Aorta (tissue), 5 donors: Measurements from ENCODE around the gene ANKLE1. TPM values are rescaled to one million over a fixed set of nuclear protein-coding genes. Genes with fewer than 3 reads are reported as not detected.

Source experiments
- ATAC-seq: fragments of 200-7000 bp; cut with Tn5 transposase; one replicate; pipeline ENCODE4 v1.9.1; 2022; ENCODE audit warnings: moderate library complexity; ENCODE audit not compliant: low FRiP score
- DNase-seq, 2 donors: peaks; one replicate each; pipeline ENCODE4 v3.0.0-alpha.2; 2020
- H3K27ac ChIP-seq, 2 donors: one replicate each; pipeline ENCODE4 v1.5.1; 2013; ENCODE audit warnings: low read length in 2 of 2, mild to moderate bottlenecking in 2 of 2, moderate library complexity in 2 of 2, control low read depth in 1 of 2, inconsistent platforms in 1 of 2, low read depth in 1 of 2
- H3K27me3 ChIP-seq, 2 donors: one replicate each; pipeline ENCODE4 v1.6.1; 2013; ENCODE audit warnings: control low read depth in 1 of 2, low read length in 1 of 2, mild to moderate bottlenecking in 1 of 2, moderate library complexity in 1 of 2; ENCODE audit not compliant: insufficient read depth in 2 of 2, control insufficient read depth in 1 of 2
- H3K36me3 ChIP-seq, 2 donors: one replicate each; pipeline ENCODE4 v1.6.1; 2013; ENCODE audit warnings: control low read depth in 1 of 2, low read length in 1 of 2, mild to moderate bottlenecking in 1 of 2; ENCODE audit not compliant: insufficient read depth in 2 of 2, control insufficient read depth in 1 of 2
- H3K4me1 ChIP-seq, 2 donors: one replicate each; pipeline ENCODE4 v1.6.1; 2013; ENCODE audit warnings: low read length in 2 of 2, control low read depth in 1 of 2, mild to moderate bottlenecking in 1 of 2, moderate library complexity in 1 of 2; ENCODE audit not compliant: insufficient read depth in 2 of 2, control insufficient read depth in 1 of 2
- H3K4me3 ChIP-seq, 2 donors: one replicate each; pipeline ENCODE4 v1.5.1; 2013; ENCODE audit warnings: low read length in 2 of 2, control low read depth in 1 of 2, mild to moderate bottlenecking in 1 of 2
- H3K9me3 ChIP-seq: one replicate; pipeline ENCODE4 v1.6.1; 2013; ENCODE audit warnings: mild to moderate bottlenecking, low read length; ENCODE audit not compliant: control insufficient read depth
- WGBS, 2 donors: extraction: QIAGEN DNeasy Blood & Tissue Kit; methylation state at CpG; one replicate each; pipeline ENCODE4 v1.1.7; 2013; 5-methylcytosine and 5-hydroxymethylcytosine counted together
- intact Hi-C, 2 donors: fragments of 100-400 bp; cut with DNase I; formaldehyde crosslinking; loops; one replicate each; pipeline versions ENCODE4 v1.14.2 to v1.15.0; 2022
- polyA plus RNA-seq, 2 donors: library from polyadenylated mRNA; stranded (reverse); fragments of 200-250 nt; gene quantifications; one replicate each; pipeline ENCODE4 v1.2.3, GENCODE V29; 2013
- total RNA-seq, 2 donors: library from RNA; stranded (reverse); fragmentation: NEBNext Ultra II Directional; extraction: Animal tissue kit (Norgen Biotek cat#: 25700); gene quantifications; one replicate each; pipeline ENCODE4 v1.2.1, GENCODE V29; 2021
- donor health status: healthy with polysubstance abuse.
- donor health status: Bipolar disorder and iron deficiency.
- donor health status: DM: no; HTN: no; CAD: no.
- donor health status: DM: no; HTN: no; CAD: no.
- donor health status: DM: yes; HTN: yes; CAD: no.

Gene ANKLE1
- total and polyA plus RNA-seq, 4 donors, result 0.71 to 1.0 (median 0.95) TPM; not detected in 1

DNA sequence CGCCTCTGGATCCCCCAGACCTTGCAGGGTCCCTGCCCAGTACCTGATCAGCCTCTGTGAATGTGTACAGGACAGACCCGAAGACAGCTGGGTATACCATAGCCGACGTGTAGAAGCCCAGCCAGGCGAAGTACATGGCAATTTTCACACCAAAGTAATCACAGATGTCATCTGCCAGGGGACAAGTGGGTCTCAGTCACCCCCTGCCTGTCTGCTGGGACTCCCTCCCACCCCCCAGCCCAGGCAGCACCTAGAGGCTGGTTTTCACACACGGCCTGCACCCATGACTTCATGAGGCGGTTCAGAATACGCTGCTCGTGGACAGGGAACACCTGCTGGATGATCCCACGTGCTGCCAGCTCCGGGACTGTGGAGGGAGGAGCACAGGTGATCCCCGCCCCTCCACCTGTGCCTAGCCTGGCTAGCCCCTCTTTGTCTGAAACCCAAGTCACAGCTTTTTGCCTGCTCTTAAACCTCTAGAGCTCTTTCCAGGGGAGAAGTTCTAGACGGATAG is 49.4 kb downstream of the ANKLE1 start:
- DNase-seq (no peak), ATAC-seq (no peak)
- Histone ChIP-seq H3K27ac (no peak overlapping the region), H3K36me3 (no peaks in the 10 kb centered on the region), H3K9me3 (no peaks in the 10 kb centered on the region), H3K27me3 (no peaks in the 10 kb centered on the region), H3K4me1 (no peaks in the 10 kb centered on the region), H3K4me3 (no peak overlapping the region)
- intact Hi-C loops, result no loop called here
- WGBS, 2 donors, result 90 to 94% methylated on average over 13 of the region's 13 CpGs

DNA sequence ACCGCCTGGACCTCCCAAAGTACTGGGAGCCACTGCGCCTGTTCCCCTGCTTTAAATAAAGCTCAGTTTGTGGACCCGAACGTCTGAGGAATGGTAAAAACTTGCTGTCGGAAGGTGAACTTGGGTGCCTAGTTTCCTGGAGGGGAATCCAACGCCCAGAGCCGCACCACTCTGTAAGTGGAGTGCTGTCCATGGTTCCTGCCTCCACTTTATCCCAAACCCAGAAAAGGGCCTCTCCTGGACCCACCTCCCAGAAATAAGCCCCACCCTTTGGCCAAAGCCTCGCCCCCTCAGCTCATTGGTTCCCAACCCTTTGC is 50.6 kb downstream of the ANKLE1 start:
- no peak for ATAC-seq
- Histone ChIP-seq H3K4me3 (no peak overlapping the region), H3K27ac (no peak overlapping the region), H3K36me3 (no peaks in the 10 kb centered on the region), H3K27me3 (no peaks in the 10 kb centered on the region), H3K9me3 (no peaks in the 10 kb centered on the region), H3K4me1 (no peaks in the 10 kb centered on the region)
- DNase-seq, result no peak
- 88 to 91% methylated on average over 8 of the region's 8 CpGs for WGBS, 2 donors
- intact Hi-C loops, result no loop called here

DNA sequence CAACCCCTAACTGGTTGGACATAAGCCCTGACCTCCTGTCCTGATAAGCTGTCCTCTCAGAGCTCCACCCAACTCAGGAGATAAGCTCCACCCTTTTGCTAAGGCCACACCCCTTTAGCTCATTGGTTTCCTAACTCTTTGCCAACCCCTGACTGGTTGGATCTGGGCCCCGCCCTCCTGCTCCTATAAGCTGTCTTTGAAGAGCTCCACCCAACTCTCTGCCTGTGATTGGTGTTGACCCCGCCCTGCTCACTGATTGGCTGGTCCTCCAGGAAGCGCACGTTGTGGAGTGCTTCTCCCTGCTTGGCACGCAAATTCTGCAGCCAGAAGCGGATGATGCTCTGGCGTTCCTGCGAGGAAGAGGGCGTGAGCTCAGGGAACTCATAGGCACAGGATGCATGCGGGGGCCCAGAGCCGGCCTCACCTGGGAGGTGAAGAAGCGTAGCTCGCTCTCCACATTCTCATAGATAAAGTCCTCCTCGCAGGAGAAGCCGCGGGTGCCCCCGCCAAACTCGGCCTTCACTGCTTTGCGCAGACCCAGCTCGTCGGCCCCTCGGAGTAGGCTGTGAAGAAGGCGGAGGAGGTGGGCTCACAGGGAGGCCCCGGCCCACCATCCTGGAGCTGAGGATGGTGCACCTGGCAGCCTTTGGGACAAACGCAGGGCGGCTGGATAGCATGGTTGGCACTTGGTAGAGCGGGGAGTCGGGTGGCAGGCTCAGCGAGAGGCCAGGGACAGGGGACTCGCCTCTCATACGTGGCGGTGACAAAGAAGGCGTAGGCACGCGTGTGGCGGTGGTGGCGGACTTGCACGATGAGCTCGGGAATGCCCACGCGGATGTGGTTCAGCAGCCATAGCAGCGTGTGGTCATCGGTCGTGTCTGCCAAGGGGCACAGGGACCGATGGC is 51.2 kb downstream of the ANKLE1 start:
- Histone ChIP-seq H3K27ac (no peak overlapping the region), H3K9me3 (no peaks in the 10 kb centered on the region), H3K36me3 (no peaks in the 10 kb centered on the region), H3K4me3 (no peak overlapping the region), H3K4me1 (no peaks in the 10 kb centered on the region), H3K27me3 (no peaks in the 10 kb centered on the region)
- no peak for ATAC-seq
- DNase-seq, result peak; percentile 52 to 77
- intact Hi-C loops, result no loop called here
- 96 to 97% methylated on average over 41 to 45 of the region's 45 CpGs for WGBS, 2 donors

DNA sequence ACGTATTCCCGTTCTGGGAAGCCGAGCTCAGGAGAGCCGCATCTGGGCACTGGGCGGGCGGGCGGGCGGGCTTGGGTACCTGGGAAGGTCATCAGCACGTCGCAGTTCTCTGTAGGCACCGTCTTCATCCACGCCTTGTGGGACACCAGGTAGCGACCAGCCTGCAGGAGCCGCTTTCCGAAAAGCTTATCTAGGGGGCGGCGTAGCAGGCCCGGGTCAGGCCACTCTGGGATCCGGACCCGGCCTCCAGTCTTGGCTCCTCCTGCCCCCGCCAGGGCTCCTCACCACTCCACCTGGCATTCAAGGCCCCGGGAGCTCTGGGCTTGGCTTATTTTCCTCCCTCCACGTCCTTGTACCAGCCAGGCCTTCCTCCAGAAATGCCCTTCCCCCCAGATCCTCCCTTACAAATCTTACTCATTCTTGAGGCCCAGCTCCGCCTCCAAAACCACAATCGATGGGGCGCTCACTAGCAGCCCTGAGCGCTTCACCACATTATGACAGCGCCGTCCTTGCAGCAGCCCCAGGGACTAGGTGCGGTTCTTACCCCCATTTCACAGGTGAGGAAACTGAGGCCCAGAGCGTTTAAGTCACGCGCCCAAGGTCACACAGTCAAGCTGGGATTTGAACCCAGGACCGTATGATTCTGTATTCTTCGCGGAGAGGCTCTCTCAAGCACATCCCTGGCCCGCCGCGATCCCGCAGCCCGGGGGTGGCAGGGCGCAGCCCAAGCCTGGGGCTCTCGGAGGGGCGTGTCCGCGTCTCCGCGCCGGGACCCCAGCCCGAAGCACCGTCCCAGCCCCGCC is 52.1 kb downstream of the ANKLE1 start:
- no peaks in the 10 kb centered on the region for H3K9me3 ChIP-seq
- no peak for ATAC-seq
- no peaks in the 10 kb centered on the region for H3K4me1 ChIP-seq
- no peaks in the 10 kb centered on the region for H3K27me3 ChIP-seq
- peak; percentile 74 to 80 for DNase-seq
- no peak overlapping the region for H3K27ac ChIP-seq
- WGBS, 2 donors, result 41 to 42% methylated on average over 52 of the region's 52 CpGs
- intact Hi-C loops, result no loop called here
- peak overlapping the region in 1 of 2 donors; percentile 53 for H3K4me3 ChIP-seq
- no peaks in the 10 kb centered on the region for H3K36me3 ChIP-seq

DNA sequence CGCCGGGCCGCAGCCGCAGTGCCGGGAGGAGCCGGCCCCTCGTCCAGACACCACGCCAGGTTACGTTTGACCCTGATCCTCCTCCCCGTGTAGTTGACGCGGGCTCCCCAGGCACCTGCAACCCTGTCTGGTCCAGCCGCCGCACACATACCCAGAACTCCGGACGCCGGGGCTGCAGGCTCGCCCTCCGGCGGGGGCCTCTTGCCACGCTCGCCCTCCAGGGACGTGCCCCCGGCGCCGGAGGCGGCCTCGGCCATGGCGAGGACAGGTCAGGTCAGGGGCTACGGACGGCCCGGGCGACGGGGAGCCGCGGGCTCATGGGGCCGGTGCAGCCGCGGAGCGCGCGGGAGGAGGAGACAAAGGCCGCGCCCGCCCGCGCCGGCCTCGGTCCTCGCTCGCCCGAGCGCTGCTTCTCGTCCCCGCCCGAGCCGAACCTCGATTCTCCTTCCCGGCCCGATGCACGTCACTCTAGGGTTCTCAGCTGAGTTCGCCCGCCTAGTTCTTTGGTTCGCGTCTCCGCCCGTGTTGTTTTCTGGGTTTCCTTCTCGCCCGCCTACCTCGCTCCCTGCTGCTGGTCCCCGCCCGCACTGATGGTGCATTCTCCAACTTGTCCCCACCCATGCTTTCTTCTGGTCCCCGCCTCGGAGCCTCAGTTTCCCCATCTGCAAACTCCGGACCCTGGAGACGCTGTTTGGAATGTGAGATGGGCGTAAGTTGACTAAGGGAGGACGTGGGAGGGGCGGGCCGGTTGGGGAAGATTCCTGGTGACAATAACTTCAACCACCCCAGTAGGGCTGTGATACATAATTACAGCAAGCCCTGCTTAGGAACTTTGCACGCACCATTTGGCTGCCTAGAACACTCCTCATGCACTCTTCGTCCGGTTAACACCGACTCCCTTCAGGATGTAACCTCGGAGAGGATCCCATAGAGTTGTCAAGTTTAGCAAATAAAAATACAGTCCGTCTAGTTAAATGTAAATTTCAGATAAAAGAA is 53.0 kb downstream of the ANKLE1 start, which contains the start of gene ANO8:
Gene ANO8 (minus strand): TSS at position 442 of the 996 bp plus-strand sequence. CDS start 185 bp downstream, at position 257.
- peak; percentile 87 for ATAC-seq
- no peaks in the 10 kb centered on the region for H3K27me3 ChIP-seq
- no peaks in the 10 kb centered on the region for H3K36me3 ChIP-seq
- no peaks in the 10 kb centered on the region for H3K9me3 ChIP-seq
- 1 to 2% methylated on average over 61 to 86 of the region's 86 CpGs for WGBS, 2 donors
- no peaks in the 10 kb centered on the region for H3K4me1 ChIP-seq
- intact Hi-C loops, result loop anchor here in 1 of 2 donors (5.0 kb wide), 1 partner anchor 133 kb away; no protein-coding TSS in a partner anchor
- peak within 1 kb of the TSS; percentile 46 to 53 for H3K4me3 ChIP-seq
- H3K27ac ChIP-seq, result no peak within 1 kb of the TSS
- DNase-seq, result peak; percentile 99 to 100

DNA sequence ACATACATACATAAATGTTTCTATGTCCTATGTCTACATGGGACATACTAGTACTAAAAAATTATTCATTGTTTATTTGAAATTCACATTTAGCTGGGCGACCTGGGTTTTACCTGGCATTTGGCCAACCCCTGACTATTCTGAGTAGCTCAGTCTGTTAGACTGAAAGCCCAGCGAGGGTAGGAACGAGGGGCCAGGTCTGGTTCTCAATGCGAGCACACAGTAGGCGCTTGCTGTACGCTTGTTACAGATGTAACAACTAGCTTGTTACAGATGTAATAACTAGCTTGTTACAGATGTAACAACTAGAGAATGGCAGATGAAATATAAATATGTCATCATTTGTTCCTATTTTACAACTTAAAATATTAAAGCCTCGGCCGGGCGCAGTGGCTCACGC is 53.9 kb downstream of the ANKLE1 start:
- no peaks in the 10 kb centered on the region for H3K9me3 ChIP-seq
- WGBS, 2 donors, result 62 to 67% methylated on average over 10 of the region's 10 CpGs
- no peaks in the 10 kb centered on the region for H3K4me1 ChIP-seq
- H3K27ac ChIP-seq, result no peak overlapping the region
- H3K4me3 ChIP-seq, result no peak overlapping the region
- no peaks in the 10 kb centered on the region for H3K36me3 ChIP-seq
- no peaks in the 10 kb centered on the region for H3K27me3 ChIP-seq
- no peak for DNase-seq
- intact Hi-C loops, result loop anchor here in 1 of 2 donors (5.0 kb wide), 1 partner anchor 132 kb away; no protein-coding TSS in a partner anchor
- ATAC-seq, result no peak
